Liver (tissue), 9 donors: ENCODE data around the gene TMEM19. TPM values are rescaled to one million over a fixed set of nuclear protein-coding genes. Genes with fewer than 3 reads are reported as not detected.

Experiments used
- DNase-seq: peaks from one replicate; pipeline ENCODE4 v3.0.0-alpha.2; 2017; ENCODE audit warnings: low spot score
- H3K27ac ChIP-seq, 2 donors: one replicate each; pipeline ENCODE4 v1.7.0; 2013; ENCODE audit warnings: inconsistent platforms in 2 of 2, low read length in 2 of 2, control low read depth in 1 of 2, low read depth in 1 of 2, mild to moderate bottlenecking in 1 of 2
- H3K27me3 ChIP-seq, 4 donors: one replicate each; pipeline versions ENCODE4 v1.6.1 to v1.7.0; 2013; ENCODE audit warnings: low read length in 3 of 4, inconsistent platforms in 1 of 4, mild to moderate bottlenecking in 1 of 4, moderate library complexity in 1 of 4; ENCODE audit not compliant: control insufficient read depth in 4 of 4, insufficient read depth in 4 of 4
- H3K36me3 ChIP-seq, 4 donors: one replicate each; pipeline versions ENCODE4 v1.6.1 to v1.7.0; 2013; ENCODE audit warnings: low read length in 3 of 4, mild to moderate bottlenecking in 3 of 4, low read depth in 1 of 4, moderate library complexity in 1 of 4; ENCODE audit not compliant: control insufficient read depth in 4 of 4, insufficient read depth in 3 of 4
- H3K4me1 ChIP-seq, 4 donors: one replicate each; pipeline versions ENCODE4 v1.6.1 to v1.7.0; 2013; ENCODE audit warnings: low read length in 3 of 4, mild to moderate bottlenecking in 3 of 4, moderate library complexity in 1 of 4; ENCODE audit not compliant: control insufficient read depth in 4 of 4, insufficient read depth in 4 of 4
- H3K4me3 ChIP-seq, 3 donors: one replicate each; pipeline versions ENCODE4 v1.6.1 to v1.7.0; 2013; ENCODE audit warnings: low read length in 3 of 3, control low read depth in 1 of 3, low read depth in 1 of 3, mild to moderate bottlenecking in 1 of 3
- H3K9ac ChIP-seq, 2 donors: one replicate each; pipeline ENCODE4 v1.7.0; 2013; ENCODE audit warnings: low read length in 2 of 2, mild to moderate bottlenecking in 2 of 2, moderate library complexity in 2 of 2, control low read depth in 1 of 2, low read depth in 1 of 2
- H3K9me3 ChIP-seq, 4 donors: one replicate each; pipeline versions ENCODE4 v1.6.1 to v1.7.0; 2013; ENCODE audit warnings: low read length in 3 of 4; ENCODE audit not compliant: control insufficient read depth in 4 of 4
- ATF3 ChIP-seq: IDR thresholded peaks from 2 replicates; pipeline ENCODE4 v1.6.1; 2016; ENCODE audit warnings: antibody characterized with exemption
- CTCF ChIP-seq: fragments of 150-350 bp; IDR thresholded peaks from 2 replicates; pipeline ENCODE4 v1.5.1; 2017; ENCODE audit warnings: improper control_type of control experiment, low read depth, low read length; ENCODE audit not compliant: missing input control
- EGR1 ChIP-seq, 2 donors: IDR thresholded peaks; 2 replicates each; pipeline ENCODE4 v1.6.1; 2016 to 2018; ENCODE audit warnings: antibody characterized with exemption in 2 of 2, low read depth in 2 of 2
- FOXA1 ChIP-seq: IDR thresholded peaks from 2 replicates; pipeline ENCODE4 v1.6.1; 2016; ENCODE audit warnings: antibody characterized with exemption
- FOXA2 ChIP-seq: IDR thresholded peaks from 2 replicates; pipeline ENCODE4 v1.6.1; 2016; ENCODE audit warnings: antibody characterized with exemption
- GABPA ChIP-seq, 2 donors: IDR thresholded peaks in 1 of 2; conservative IDR thresholded peaks in 1 of 2; 2 replicates each; pipeline ENCODE4 v1.6.1; 2016; ENCODE audit warnings: antibody characterized with exemption in 2 of 2, mild to moderate bottlenecking in 1 of 2, moderate library complexity in 1 of 2
- JUND ChIP-seq, 2 donors: IDR thresholded peaks; 2 replicates each; pipeline ENCODE4 v1.6.1; 2016; ENCODE audit warnings: antibody characterized with exemption in 2 of 2
- MAX ChIP-seq: IDR thresholded peaks from 2 replicates; pipeline ENCODE4 v1.6.1; 2016; ENCODE audit warnings: antibody characterized with exemption
- NR2F2 ChIP-seq: IDR thresholded peaks from 2 replicates; pipeline ENCODE4 v1.6.1; 2016; ENCODE audit warnings: antibody characterized with exemption
- RAD21 ChIP-seq, 2 donors: IDR thresholded peaks; 2 replicates each; pipeline ENCODE4 v1.6.1; 2016; ENCODE audit warnings: antibody characterized with exemption in 2 of 2, mild to moderate bottlenecking in 2 of 2
- REST ChIP-seq: IDR thresholded peaks from 2 replicates; pipeline ENCODE4 v1.6.1; 2016; ENCODE audit warnings: antibody characterized with exemption, mild to moderate bottlenecking
- TAF1 ChIP-seq: conservative IDR thresholded peaks from 2 replicates; pipeline ENCODE4 v1.6.1; 2016; ENCODE audit warnings: antibody characterized with exemption, mild to moderate bottlenecking
- YY1 ChIP-seq: IDR thresholded peaks from 2 replicates; pipeline ENCODE4 v1.6.1; 2016; ENCODE audit warnings: antibody characterized with exemption, mild to moderate bottlenecking
- WGBS: extraction: QIAGEN DNeasy Blood & Tissue Kit; methylation state at CpG from one replicate; pipeline ENCODE4 v1.1.7; 2013; 5-methylcytosine and 5-hydroxymethylcytosine counted together
- polyA plus RNA-seq, 2 donors: library from polyadenylated mRNA; stranded (reverse) in 1 of 2; unstranded in 1 of 2; fragments of 200-250 nt in 1 of 2; fragments of >200 nt in 1 of 2; fragmentation: Nextera tagmentation in 1 of 2; extraction: Ambion mirVana in 1 of 2; gene quantifications; one replicate each; pipeline versions ENCODE4 v1.2.1 to v1.2.3, GENCODE V29; 2013 to 2015
- total RNA-seq, 2 donors: library from RNA; depleted of rRNA; stranded (reverse); fragments of >200 nt; gene quantifications; one replicate each; pipeline ENCODE4 v1.2.3, GENCODE V29; 2014
- donor health status: healthy.
- donor health status: healthy.
- donor health status: healthy.
- donor health status: healthy.
- donor health status: healthy.

TMEM19 gene
- total and polyA plus RNA-seq, 4 donors = 9.5 to 30.0 (median 11.4) TPM

- H3K4me1 ChIP-seq = peaks cover 0 to 3% (median 0%) of the 10 kb centered on the region in 4 donors
- TF ChIP-seq YY1 (no peak), FOXA1 (no peak), RAD21 (IDR thresholded peaks at IDR 0.05) (no peak), EGR1 (IDR thresholded peaks at IDR 0.05; ENCODE audit: low read depth in 2 of 2) (no peak), FOXA2 (no peak), NR2F2 (no peak), MAX (no peak), JUND (IDR thresholded peaks at IDR 0.05) (no peak)
- H3K4me3 ChIP-seq = no peak overlapping the region
- H3K27me3 ChIP-seq = no peaks in the 10 kb centered on the region
- no peak overlapping the region for H3K27ac ChIP-seq
- H3K9me3 ChIP-seq = no peaks in the 10 kb centered on the region
- H3K9ac ChIP-seq = no peak overlapping the region
- H3K36me3 ChIP-seq = peaks cover 1 to 31% (median 18%) of the 10 kb centered on the region in 4 donors
- DNase-seq = no peak
- WGBS = 65% methylated on average over 1 of the region's 1 CpG
These were observed 30.4 kb upstream of the TMEM19 start for GRCh38 chr12:71655495-71655894.

GRCh38 chr12:71655907-71656306 lies 30.0 kb upstream of the TMEM19 start:
- TF ChIP-seq YY1 (no peak), EGR1 (IDR thresholded peaks at IDR 0.05; ENCODE audit: low read depth in 2 of 2) (no peak), JUND (IDR thresholded peaks at IDR 0.05) (no peak)
- H3K9ac ChIP-seq = no peak overlapping the region
- H3K27ac ChIP-seq = no peak overlapping the region
- peaks cover 0 to 3% (median under 1%) of the 10 kb centered on the region in 4 donors for H3K4me1 ChIP-seq
- no peak overlapping the region for H3K4me3 ChIP-seq
- no peak for DNase-seq
- no peaks in the 10 kb centered on the region for H3K27me3 ChIP-seq
- no peaks in the 10 kb centered on the region for H3K9me3 ChIP-seq
- WGBS = 97% methylated on average over 1 of the region's 1 CpG
- peaks cover 1 to 31% (median 16%) of the 10 kb centered on the region in 4 donors for H3K36me3 ChIP-seq

- DNase-seq = no peak
- Histone ChIP-seq H3K36me3 (peaks cover 1 to 31% (median 16%) of the 10 kb centered on the region in 4 donors), H3K27ac (no peak overlapping the region), H3K4me3 (no peak overlapping the region), H3K4me1 (peaks cover 4 to 6% (median 5%) of the 10 kb centered on the region in 4 donors), H3K27me3 (no peaks in the 10 kb centered on the region), H3K9me3 (no peaks in the 10 kb centered on the region), H3K9ac (no peak overlapping the region)
- 88% methylated on average over 3 of the region's 3 CpGs for WGBS
- TF ChIP-seq CTCF (no peak), TAF1 (no peak), GABPA (IDR thresholded peaks at IDR 0.05 in 1 of 2, conservative IDR thresholded peaks at IDR 0.05 in 1 of 2) (no peak), RAD21 (IDR thresholded peaks at IDR 0.05) (no peak), JUND (IDR thresholded peaks at IDR 0.05) (no peak), ATF3 (no peak), FOXA2 (no peak), MAX (no peak), FOXA1 (no peak), YY1 (no peak), REST (no peak), EGR1 (IDR thresholded peaks at IDR 0.05; ENCODE audit: low read depth in 2 of 2) (no peak)
These were observed 29.1 kb upstream of the TMEM19 start for GRCh38 chr12:71656740-71657139.
